GM12872 (cell line): ENCODE measurements around the gene ARHGEF39.
A peak's percentile ranks its signal among the peaks of the same experiment; 100 is the strongest.

ENCODE experiments used
- TF ChIP-seq, protein P1 (sequence below): IDR thresholded peaks from 3 replicates; pipeline ENCODE4 v1.5.1; 2011; ENCODE audit warnings: low read depth, mild to moderate bottlenecking, low read length, moderate library complexity; ENCODE audit not compliant: insufficient read depth

ARHGEF39 gene

DNA sequence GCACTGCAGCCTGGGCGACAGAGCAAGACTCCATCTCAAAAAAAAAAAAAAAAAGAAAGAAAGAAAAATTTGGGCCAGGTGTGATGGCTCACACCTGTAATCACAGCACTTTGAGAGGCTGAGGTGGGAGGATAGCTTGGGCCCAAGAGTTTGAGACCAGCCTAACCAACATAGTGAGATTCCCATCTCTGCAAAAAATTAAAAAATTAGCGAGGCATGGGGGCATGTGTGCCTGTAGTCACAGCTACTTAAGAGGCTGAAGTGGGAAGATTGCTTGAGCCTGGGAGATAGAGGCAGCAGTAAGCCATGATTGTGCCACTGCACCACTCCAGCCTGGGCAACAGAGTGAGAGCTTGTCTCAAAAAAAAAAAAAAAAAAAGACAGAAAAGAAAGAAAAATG, 11.4 kb downstream of the ARHGEF39 start:
- TF ChIP-seq, protein P1, sequence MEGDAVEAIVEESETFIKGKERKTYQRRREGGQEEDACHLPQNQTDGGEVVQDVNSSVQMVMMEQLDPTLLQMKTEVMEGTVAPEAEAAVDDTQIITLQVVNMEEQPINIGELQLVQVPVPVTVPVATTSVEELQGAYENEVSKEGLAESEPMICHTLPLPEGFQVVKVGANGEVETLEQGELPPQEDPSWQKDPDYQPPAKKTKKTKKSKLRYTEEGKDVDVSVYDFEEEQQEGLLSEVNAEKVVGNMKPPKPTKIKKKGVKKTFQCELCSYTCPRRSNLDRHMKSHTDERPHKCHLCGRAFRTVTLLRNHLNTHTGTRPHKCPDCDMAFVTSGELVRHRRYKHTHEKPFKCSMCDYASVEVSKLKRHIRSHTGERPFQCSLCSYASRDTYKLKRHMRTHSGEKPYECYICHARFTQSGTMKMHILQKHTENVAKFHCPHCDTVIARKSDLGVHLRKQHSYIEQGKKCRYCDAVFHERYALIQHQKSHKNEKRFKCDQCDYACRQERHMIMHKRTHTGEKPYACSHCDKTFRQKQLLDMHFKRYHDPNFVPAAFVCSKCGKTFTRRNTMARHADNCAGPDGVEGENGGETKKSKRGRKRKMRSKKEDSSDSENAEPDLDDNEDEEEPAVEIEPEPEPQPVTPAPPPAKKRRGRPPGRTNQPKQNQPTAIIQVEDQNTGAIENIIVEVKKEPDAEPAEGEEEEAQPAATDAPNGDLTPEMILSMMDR, result no peak

DNA sequence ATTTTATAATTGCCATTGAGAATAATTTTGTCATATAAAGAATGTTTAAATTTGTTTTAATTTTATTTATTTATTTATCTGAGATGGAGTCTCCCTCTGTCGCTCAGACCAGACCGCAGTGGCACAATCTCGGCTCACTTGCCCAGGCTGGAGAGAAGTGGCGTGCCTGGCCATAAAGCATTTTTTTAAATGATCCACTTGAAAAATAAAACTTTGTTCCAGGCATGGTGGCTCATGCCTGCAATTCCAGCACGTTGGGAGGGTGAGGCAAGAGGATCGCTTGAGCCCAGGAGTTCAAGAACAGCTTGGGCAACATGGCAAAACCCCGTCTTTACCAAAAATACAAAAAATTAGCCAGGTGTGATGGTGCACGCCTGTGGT, 12.2 kb downstream of the ARHGEF39 start:
- TF ChIP-seq, protein P1, result no peak

DNA sequence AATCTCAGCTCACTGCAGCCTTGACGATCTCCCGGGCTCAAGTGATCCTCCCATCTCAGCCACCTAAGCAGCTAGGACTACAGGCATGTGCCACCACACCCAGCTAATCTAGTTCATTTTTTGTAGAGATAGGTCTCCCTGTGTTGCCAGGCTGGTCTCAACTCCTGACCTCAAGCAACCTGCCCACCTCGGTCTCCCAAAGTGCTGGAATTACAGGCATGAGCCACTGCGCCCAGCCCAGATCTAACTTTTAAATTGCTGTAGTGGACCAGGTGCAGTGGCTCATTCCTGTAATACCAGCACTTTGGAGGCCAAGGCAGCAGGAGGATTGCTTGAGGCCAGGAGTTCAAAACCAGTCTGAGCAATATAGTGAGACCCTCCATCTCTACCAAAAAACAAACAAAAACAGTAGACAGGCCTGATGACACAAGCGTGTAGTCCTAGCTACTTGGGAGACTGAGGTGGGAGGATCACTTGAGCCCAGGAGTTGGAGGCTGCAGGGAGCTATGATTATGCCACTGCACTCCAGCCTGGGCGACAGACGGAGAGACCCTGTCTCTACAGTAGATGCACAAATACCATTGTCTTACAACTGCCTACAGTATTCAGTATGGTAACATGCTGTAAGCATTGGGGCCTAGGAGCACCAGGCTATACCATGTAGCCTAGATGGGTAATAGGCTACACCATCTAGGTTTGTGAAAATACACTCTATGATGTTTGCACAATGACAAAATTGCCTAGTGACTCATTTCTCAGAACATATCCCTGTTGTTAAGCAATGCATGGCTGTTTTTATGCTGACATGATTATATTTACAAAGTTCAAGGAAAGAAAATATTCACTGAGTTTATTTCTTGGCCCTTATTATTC, 12.8 kb downstream of the ARHGEF39 start:
- TF ChIP-seq, protein P1, result no peak

DNA sequence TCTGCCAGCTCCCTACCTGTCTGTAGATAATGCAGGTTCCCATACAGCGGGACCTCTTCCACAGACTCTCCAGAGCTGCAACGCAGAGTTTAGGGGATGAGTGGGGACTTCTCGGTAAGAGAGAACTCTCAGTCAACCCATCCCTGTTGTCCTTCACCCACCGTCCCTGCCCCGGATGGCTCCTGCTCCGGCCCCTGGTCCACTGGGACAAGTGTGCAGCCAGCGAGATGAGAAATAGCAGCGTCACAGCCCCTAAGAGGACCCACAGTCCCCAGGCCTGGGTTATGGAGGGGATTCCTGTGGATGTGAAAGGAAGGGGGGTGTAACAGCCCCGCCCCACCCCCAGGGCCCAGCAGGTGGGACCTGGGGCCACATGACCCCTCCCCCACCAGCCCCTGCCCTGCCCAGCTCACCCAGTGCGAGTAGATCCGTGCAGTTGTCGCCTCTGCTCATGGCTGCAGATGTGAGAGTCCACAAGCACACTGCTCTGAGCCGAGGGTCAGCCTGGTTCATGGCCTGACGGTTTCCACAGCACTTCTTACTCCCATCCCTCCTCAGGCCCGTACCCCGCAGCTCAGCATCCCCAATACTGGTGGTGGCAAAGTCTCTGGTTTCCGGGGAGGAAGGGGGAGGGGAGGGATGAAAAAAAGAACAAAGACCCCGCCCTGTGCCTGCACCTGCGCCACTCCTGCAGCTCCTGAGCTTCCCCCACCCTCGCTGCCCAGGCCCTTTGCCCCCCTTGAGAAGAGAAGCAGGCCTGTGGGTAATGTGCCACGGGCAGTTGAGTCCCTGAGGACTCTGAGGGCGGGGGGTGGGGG, 14.4 kb downstream of the ARHGEF39 start, which contains the start of gene SIT1:
Gene SIT1 (minus strand): TSS at position 591 of the 818 bp plus-strand sequence. CDS start 78 bp downstream, at position 513.
- TF ChIP-seq, protein P1, result no peak

DNA sequence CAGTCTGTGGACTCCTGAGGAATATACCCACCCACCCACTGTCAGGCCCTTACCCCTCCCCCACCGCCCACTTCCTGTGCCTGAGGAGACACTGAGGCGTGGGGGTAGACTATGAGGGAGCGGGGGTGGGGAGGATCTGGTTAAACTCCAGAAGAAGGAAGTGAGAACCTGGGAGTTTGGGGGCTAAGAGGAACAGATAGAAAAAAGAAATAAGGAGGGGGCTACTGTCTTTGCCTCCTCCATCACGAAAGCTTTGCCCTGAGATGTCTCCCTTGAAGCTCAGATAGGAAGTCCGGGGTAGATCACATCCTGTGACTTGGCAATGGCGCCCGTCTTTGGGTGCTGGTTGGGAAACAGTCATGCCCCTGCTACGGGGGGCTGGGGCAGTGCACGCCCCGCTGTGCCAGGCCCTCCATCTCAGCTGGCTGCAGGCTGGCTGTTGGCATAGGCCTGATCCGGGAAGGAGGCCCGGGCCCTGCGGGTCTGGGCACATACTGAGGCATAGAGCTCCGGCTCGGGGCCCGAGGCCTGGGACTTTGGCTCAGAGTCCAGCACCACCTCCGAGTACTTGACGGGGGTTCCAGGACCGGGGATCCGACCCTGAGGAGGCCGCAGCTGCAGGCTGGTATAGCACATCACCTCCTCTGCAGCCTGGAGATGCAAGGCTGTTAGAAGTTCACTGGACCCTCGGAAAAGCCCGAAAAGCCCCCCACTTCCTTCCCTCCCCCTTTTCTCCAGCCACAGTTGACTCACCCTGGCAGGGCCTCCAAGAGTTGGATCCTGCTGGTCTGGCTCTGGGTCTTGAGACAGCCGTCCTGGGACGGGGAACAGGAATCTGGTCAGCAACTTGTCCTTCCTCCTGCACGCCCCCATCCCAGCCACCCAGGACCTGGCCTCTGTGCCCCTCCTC, 15.3 kb downstream of the ARHGEF39 start:
- TF ChIP-seq, protein P1, result no peak

DNA sequence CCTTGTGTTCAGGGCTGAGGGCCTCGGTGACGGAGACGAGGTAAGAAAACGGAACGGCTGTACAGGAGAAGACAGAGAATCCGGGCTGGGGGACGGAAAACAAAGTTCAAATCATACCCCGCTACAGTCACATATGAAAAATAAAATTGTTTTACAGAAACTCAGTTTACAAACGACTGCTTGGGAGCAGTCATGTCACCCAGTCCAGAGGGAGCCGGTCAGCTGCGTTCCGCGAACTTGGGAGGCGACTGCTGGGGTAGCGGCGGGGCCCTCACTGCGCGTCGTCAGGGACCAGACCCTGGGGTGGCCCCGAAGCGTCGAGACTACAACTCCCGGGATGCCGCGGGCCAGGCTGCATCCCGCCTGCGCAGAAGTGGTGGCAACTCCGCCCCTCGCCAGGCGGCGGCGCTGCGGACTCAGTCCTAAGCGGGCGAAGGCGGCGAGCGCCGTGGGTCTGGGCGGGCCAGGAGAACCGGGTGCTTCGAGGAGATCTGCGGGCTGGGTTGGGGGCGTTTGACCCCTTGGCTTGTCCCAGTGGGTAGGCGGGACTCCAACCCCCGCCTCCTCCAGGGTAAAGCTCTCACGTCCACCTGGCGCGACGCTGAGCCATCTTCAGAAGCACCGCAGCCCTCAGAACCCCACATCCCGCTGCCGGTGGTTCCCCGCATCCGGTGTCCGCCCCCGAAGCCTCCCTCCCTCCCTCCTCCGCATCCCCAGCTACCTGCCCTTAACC, 18.3 kb downstream of the ARHGEF39 start:
- TF ChIP-seq, protein P1, result peak; percentile 93
